SU-DHL-6 (cell line): Measurements from ENCODE around the gene TRPV4.

Experiments used
- H2AFZ ChIP-seq: fragments of 200-600 bp; sonication (generic); 2 replicates; pipeline ENCODE4 v1.6.1; 2014; ENCODE audit warnings: low read depth, mild to moderate bottlenecking, moderate library complexity, mixed read lengths, antibody characterized with exemption, low read length; ENCODE audit not compliant: severe bottlenecking
- H3F3A ChIP-seq: fragments of 200-600 bp; shearing (Covaris generic); 2 replicates; pipeline ENCODE4 v1.6.0; 2016; ENCODE audit warnings: antibody characterized with exemption, mild to moderate bottlenecking; ENCODE audit not compliant: insufficient read depth
- H3K27ac ChIP-seq: fragments of 200-600 bp; sonication (generic); 2 replicates; pipeline ENCODE4 v1.5.1; 2016; ENCODE audit warnings: low read depth, mild to moderate bottlenecking, low read length, moderate library complexity, mixed read lengths
- H3K27me3 ChIP-seq: fragments of 200-600 bp; sonication (generic), shearing (Covaris generic); 2 replicates; pipeline ENCODE4 v1.6.0; 2014; ENCODE audit warnings: mild to moderate bottlenecking, low read length
- H3K36me3 ChIP-seq: fragments of 200-600 bp; sonication (generic); 2 replicates; pipeline ENCODE4 v1.6.1; 2014; ENCODE audit warnings: mild to moderate bottlenecking, low read length, mixed read lengths
- H3K4me2 ChIP-seq: fragments of 300-600, 200-600 bp; shearing (Covaris generic), sonication (generic); 2 replicates; pipeline ENCODE4 v1.6.0; 2014; ENCODE audit warnings: low read length, low read depth, mild to moderate bottlenecking; ENCODE audit not compliant: poor library complexity, severe bottlenecking
- H3K4me3 ChIP-seq: fragments of 200-600 bp; sonication (generic); 2 replicates; pipeline ENCODE4 v1.5.1; 2014; ENCODE audit warnings: antibody characterized with exemption, low read length, mild to moderate bottlenecking, mixed read lengths; ENCODE audit not compliant: insufficient read depth, poor library complexity, severe bottlenecking
- H3K79me2 ChIP-seq: fragments of 200-600 bp; sonication (generic); 2 replicates; pipeline ENCODE4 v1.6.1; 2014; ENCODE audit warnings: mild to moderate bottlenecking, low read length, moderate library complexity; ENCODE audit not compliant: insufficient read depth
- H3K9ac ChIP-seq: fragments of 200-600 bp; sonication (generic); 2 replicates; pipeline ENCODE4 v1.7.0; 2014; ENCODE audit warnings: mild to moderate bottlenecking, low read length
- H3K9me2 ChIP-seq: fragments of 200-600 bp; sonication (generic); replicated peaks from 2 replicates; pipeline ENCODE4 v1.6.1; 2014; ENCODE audit warnings: low read length; ENCODE audit not compliant: insufficient read depth
- H3K9me3 ChIP-seq: fragments of 200-600 bp; sonication (generic); 2 replicates; pipeline ENCODE4 v1.6.1; 2014; ENCODE audit warnings: low read length, mixed read lengths; ENCODE audit not compliant: insufficient read depth
- H4K20me1 ChIP-seq: fragments of 200-600 bp; sonication (generic); 2 replicates; pipeline ENCODE4 v1.6.1; 2014; ENCODE audit warnings: low read depth, mild to moderate bottlenecking, antibody characterized with exemption, low read length, moderate library complexity, mixed read lengths
- EZH2phosphoT487 ChIP-seq: fragments of 200-600 bp; sonication (generic), shearing (Covaris generic); conservative IDR thresholded peaks from 2 replicates; pipeline ENCODE4 v1.6.1; 2018; ENCODE audit warnings: mild to moderate bottlenecking, antibody characterized with exemption, low read length, moderate library complexity, mixed read lengths
- TF ChIP-seq, protein P1 (sequence below): fragments of 200-600 bp; sonication (generic); IDR thresholded peaks from one replicate; pipeline ENCODE4 v1.5.1; 2017; ENCODE audit warnings: antibody characterized with exemption, mild to moderate bottlenecking, low read length, moderate library complexity; ENCODE audit not compliant: insufficient read depth, poor library complexity, severe bottlenecking

TRPV4 gene

DNA sequence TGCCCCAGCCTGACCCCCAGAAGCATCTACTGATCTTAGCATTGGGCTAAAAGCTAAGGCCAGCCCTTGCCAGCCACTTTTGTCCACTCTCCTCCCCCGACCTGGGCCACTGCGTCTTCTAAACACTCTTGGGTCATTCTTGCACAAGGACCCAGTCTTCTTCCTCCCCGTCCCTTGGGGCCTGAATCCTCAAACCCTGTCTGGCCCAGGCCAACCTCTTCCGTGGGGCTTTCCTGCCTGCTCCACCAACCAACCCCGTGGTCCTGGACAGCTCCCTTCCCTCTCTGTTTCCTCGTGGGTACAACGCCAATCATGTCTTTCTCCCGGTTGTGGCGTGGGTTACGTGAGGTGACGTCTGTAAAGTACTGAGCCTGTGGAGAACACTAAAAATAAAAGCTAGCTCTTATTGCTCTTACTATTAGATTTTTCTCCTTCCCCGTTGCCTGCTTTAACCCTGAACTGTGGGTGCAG lies 98.1 kb downstream of the TRPV4 start:
- H3K79me2 ChIP-seq, result no peaks in the 10 kb centered on the region
- no peaks in the 10 kb centered on the region for H3K36me3 ChIP-seq
- no peaks in the 10 kb centered on the region for H3F3A ChIP-seq
- no peaks in the 10 kb centered on the region for H3K9me3 ChIP-seq
- no peaks in the 10 kb centered on the region for H4K20me1 ChIP-seq
- TF ChIP-seq, protein P1, sequence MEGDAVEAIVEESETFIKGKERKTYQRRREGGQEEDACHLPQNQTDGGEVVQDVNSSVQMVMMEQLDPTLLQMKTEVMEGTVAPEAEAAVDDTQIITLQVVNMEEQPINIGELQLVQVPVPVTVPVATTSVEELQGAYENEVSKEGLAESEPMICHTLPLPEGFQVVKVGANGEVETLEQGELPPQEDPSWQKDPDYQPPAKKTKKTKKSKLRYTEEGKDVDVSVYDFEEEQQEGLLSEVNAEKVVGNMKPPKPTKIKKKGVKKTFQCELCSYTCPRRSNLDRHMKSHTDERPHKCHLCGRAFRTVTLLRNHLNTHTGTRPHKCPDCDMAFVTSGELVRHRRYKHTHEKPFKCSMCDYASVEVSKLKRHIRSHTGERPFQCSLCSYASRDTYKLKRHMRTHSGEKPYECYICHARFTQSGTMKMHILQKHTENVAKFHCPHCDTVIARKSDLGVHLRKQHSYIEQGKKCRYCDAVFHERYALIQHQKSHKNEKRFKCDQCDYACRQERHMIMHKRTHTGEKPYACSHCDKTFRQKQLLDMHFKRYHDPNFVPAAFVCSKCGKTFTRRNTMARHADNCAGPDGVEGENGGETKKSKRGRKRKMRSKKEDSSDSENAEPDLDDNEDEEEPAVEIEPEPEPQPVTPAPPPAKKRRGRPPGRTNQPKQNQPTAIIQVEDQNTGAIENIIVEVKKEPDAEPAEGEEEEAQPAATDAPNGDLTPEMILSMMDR, result no peak
- TF ChIP-seq EZH2phosphoT487, result no peak
- H3K27ac ChIP-seq, result no peak overlapping the region
- no peaks in the 10 kb centered on the region for H3K9me2 ChIP-seq
- no peak overlapping the region for H3K4me2 ChIP-seq
- no peak overlapping the region for H3K9ac ChIP-seq
- no peaks in the 10 kb centered on the region for H3K27me3 ChIP-seq
- H3K4me3 ChIP-seq, result no peak overlapping the region
- no peak overlapping the region for H2AFZ ChIP-seq

DNA sequence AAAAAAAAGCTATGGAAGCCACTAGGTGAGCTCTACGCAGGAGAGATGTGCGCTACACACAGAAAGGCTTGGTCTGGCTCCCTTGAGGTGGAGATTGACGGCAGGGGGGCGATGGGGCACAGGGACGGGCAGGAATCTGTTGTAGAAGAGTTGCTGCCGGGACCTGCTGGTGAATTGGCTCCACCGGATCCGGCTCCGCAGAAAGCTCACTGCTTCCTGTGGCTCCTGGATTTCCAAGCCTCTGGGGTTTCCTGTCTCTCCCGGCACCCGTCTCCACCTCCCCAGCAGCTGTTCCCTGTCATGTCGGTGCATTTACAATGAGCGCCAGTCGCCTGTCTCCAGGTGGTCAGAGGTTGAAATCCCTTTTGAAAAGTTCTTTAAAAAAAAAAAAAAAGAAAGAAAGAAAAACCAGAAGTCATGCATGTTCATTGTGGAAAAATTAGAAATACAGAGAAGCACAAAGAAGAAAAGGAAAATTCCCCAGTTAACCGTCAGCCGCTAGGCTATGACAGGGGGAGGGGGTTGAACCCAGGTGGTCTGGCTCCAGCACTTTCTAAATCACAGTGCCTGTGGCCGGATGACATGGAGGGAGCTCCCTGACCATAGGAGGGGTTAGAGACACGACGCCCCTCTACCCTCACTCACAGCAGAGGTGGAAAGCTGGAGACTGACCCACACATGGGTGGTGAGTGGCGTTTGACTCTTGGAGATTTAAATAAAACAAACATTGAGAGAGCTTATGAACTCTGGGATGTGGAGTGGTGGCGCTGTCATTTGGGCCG lies 98.8 kb downstream of the TRPV4 start:
- H3K36me3 ChIP-seq, result no peaks in the 10 kb centered on the region
- no peaks in the 10 kb centered on the region for H3K9me3 ChIP-seq
- no peak overlapping the region for H3K4me2 ChIP-seq
- no peak overlapping the region for H3K27ac ChIP-seq
- TF ChIP-seq, protein P1, result no peak
- TF ChIP-seq EZH2phosphoT487, result no peak
- H3F3A ChIP-seq, result no peaks in the 10 kb centered on the region
- H3K4me3 ChIP-seq, result no peak overlapping the region
- no peaks in the 10 kb centered on the region for H3K79me2 ChIP-seq
- H3K9ac ChIP-seq, result no peak overlapping the region
- H3K9me2 ChIP-seq, result no peaks in the 10 kb centered on the region
- H4K20me1 ChIP-seq, result no peaks in the 10 kb centered on the region
- H3K27me3 ChIP-seq, result no peaks in the 10 kb centered on the region
- no peak overlapping the region for H2AFZ ChIP-seq
